Measurements from ENCODE around the gene ATXN7L3.
"Not testable (repeated sequence)": the region's sequence is repeated elsewhere in the genome, so short reads cannot be mapped to it uniquely, and the experiment has no call there.

The ATXN7L3 gene, protein sequence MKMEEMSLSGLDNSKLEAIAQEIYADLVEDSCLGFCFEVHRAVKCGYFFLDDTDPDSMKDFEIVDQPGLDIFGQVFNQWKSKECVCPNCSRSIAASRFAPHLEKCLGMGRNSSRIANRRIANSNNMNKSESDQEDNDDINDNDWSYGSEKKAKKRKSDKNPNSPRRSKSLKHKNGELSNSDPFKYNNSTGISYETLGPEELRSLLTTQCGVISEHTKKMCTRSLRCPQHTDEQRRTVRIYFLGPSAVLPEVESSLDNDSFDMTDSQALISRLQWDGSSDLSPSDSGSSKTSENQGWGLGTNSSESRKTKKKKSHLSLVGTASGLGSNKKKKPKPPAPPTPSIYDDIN

DNA sequence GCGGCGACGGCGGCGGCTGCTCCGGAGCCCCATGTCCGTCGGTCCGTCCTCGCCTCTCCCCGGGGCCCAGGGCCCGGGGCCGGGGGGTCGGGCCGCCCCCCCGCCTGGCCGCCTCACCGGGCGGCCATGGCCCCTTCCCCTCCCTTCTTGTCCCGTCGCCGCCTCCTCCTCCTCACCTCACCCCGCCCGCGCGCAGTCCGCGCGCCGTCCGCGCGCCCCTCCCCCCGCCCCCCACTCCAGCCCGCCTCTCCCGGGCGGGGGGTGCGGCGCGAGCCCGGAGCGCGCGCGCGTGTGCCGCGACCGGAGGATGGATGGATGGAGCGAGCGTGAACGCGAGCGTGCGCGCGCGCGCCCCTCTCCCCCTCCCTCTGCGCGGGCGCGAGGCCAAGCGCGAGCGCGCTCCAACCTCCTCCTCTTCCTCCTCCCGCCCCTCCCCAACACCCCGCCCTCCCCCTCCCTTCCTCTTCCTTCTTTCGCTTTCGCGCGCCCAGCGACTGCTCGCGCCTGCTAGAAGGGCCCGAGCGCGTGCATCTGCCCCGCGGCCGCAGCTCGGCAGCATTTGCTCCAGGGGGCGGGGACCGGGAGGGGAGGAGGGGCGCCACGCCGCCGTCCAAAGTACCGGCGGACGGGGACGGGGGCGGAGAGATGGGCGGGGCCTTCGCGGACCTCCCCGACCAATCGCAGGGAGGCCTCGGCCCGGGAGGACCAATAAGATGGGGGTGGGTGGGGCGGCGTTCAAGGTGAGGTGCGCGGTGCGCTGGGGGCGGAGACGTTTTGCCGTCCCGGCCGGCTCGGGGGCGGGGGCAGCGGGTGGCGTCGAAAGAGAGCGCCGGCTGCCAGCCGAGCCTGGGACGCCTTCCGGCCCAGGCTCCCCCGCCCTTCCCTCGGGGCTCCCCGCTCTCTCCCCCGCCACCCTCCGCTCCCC, at the start of gene ATXN7L3:
Gene ATXN7L3 (minus strand): TSS at position 332 of the 925 bp plus-strand sequence. CDS start 1,814 bp downstream, outside the sequence.
- Histone ChIP-seq H3K27me3 (ENCODE audit: insufficient read depth, low read depth) (no peaks in the 10 kb centered on the region), H4K20me1 (ENCODE audit: insufficient read depth) (no peaks in the 10 kb centered on the region), H3K9ac (peak within 1 kb of the TSS; percentile 80), H3K4me2 (peak within 1 kb of the TSS; percentile 66), H3K27ac (peak within 1 kb of the TSS; percentile 79), H2AFZ (ENCODE audit: low read depth) (peak within 1 kb of the TSS; percentile 66), H3K36me3 (ENCODE audit: insufficient read depth) (no peaks in the 10 kb centered on the region; the same call in 1 of the 2 replicates), H3K79me2 (ENCODE audit: insufficient read depth, low read depth) (peaks cover 20% of the 10 kb centered on the region; the same call in 1 of the 2 replicates), H3K4me1 (ENCODE audit: low read depth, poor library complexity, severe bottlenecking) (peaks cover 32% of the 10 kb centered on the region), H3K4me3 (IDR thresholded peaks at IDR 0.05; ENCODE audit: insufficient read depth, low read depth, low read length) (peak within 1 kb of the TSS; percentile 53)
- TF ChIP-seq, protein P1, sequence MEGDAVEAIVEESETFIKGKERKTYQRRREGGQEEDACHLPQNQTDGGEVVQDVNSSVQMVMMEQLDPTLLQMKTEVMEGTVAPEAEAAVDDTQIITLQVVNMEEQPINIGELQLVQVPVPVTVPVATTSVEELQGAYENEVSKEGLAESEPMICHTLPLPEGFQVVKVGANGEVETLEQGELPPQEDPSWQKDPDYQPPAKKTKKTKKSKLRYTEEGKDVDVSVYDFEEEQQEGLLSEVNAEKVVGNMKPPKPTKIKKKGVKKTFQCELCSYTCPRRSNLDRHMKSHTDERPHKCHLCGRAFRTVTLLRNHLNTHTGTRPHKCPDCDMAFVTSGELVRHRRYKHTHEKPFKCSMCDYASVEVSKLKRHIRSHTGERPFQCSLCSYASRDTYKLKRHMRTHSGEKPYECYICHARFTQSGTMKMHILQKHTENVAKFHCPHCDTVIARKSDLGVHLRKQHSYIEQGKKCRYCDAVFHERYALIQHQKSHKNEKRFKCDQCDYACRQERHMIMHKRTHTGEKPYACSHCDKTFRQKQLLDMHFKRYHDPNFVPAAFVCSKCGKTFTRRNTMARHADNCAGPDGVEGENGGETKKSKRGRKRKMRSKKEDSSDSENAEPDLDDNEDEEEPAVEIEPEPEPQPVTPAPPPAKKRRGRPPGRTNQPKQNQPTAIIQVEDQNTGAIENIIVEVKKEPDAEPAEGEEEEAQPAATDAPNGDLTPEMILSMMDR (conservative IDR thresholded peaks at IDR 0.05; ENCODE audit: low read depth, low read length), result no peak

DNA sequence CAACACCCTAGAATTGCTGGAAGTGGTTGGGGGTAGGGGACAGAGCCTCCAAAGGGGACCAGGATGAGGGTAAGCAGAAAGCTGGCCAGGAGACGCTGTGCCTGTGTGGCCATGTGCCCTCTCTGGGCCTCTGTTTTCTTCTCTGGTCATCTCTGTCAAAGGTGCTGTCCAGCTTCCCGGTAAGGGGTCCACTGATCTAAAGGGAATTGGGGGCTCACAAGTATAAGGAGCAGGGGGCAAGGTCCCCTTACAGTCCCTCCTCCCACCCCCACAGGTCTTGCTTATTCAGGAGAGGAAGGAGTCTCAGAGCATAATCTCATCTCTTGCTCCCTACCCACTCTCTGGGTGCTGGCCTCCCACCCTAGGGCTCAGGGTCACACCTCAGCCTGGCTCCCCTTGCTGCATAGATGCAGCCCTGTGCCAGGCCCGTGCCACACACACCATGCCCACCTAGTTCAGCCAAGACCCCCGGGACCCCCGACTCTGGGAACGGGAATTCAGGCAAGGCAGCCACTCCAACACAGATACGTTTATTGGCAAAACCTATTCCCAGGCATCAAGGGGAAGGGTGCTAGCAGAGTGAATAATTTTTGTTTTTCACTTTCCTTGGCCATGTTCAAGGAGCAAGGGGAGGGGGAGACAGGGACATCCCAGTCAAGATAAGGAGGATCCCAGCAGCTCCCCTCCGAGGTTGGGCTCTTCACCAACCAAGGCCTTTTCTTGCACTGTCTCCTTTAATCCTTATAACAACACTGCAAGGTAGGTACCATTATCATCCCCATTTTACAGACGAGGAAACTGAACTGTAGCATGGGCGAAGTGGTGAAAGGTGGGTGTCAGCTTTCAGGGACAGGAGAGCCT, 48.4 kb upstream of the ATXN7L3 start:
- H3K27me3 ChIP-seq (ENCODE audit: insufficient read depth, low read depth), result peaks cover 8% of the 10 kb centered on the region; the same call in 1 of the 2 replicates
- H3K4me1 ChIP-seq (ENCODE audit: low read depth, poor library complexity, severe bottlenecking), result no peaks in the 10 kb centered on the region
- no peaks in the 10 kb centered on the region for H3K79me2 ChIP-seq (ENCODE audit: insufficient read depth, low read depth)
- no peak overlapping the region for H3K4me3 ChIP-seq (IDR thresholded peaks at IDR 0.05; ENCODE audit: insufficient read depth, low read depth, low read length)
- no peaks in the 10 kb centered on the region for H4K20me1 ChIP-seq (ENCODE audit: insufficient read depth)
- H3K27ac ChIP-seq, result no peak overlapping the region
- no peaks in the 10 kb centered on the region for H3K36me3 ChIP-seq (ENCODE audit: insufficient read depth)
- TF ChIP-seq, protein P1 (conservative IDR thresholded peaks at IDR 0.05; ENCODE audit: low read depth, low read length), result no peak
- no peak overlapping the region for H2AFZ ChIP-seq (ENCODE audit: low read depth)
- H3K4me2 ChIP-seq, result no peak overlapping the region
- no peak overlapping the region for H3K9ac ChIP-seq

DNA sequence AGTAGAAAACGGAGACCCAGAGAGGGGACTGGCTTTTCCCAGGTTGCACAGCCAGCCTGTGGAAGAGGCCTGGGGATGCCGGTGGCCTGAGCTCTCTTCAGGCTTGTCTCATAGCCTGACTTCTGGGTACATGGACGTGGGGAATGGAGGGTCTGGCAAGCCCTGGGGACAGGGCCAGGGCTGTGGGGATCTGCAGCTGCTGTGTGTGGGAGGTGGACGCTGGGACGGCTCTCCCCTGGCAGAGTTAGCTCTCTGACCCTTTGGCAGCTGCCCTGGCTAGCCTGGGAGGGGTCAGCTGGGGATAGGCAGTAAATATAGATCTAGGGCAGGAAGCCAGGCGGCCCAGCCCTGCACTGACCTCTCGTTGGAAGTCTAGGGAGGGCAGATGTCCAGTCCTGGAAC, 47.8 kb upstream of the ATXN7L3 start:
- Histone ChIP-seq H3K4me3 (IDR thresholded peaks at IDR 0.05; ENCODE audit: insufficient read depth, low read depth, low read length) (no peak overlapping the region), H2AFZ (ENCODE audit: low read depth) (no peak overlapping the region), H3K27me3 (ENCODE audit: insufficient read depth, low read depth) (peaks cover 2% of the 10 kb centered on the region; the same call in 1 of the 2 replicates), H3K36me3 (ENCODE audit: insufficient read depth) (no peaks in the 10 kb centered on the region), H3K4me1 (ENCODE audit: low read depth, poor library complexity, severe bottlenecking) (no peaks in the 10 kb centered on the region), H3K4me2 (no peak overlapping the region), H3K9ac (no peak overlapping the region), H4K20me1 (ENCODE audit: insufficient read depth) (no peaks in the 10 kb centered on the region), H3K79me2 (ENCODE audit: insufficient read depth, low read depth) (no peaks in the 10 kb centered on the region), H3K27ac (no peak overlapping the region)
- TF ChIP-seq, protein P1 (conservative IDR thresholded peaks at IDR 0.05; ENCODE audit: low read depth, low read length), result no peak

DNA sequence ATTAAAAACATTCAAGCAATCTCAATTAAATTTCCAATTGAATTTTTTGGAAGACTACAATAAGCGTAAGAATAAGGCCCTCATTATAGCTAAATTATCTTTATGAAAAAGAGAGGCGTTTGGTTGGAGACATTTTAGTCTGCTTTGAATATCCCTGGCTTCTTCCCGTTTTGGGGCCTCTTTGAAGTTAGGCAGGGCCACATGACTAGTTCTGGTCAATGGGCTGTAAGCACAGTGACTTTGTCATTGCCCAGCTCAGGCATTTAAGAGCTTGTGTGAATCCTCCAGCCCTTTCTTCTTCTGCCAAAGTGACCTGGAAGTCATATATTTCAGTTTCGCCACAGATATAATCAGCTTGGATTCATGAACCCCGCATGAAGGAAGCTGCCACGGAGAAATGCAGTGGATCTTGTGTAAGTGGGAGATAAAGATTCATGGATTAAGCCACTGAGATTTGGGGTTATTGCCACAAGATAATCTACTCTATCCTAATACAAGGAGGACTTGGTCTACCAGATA, 41.5 kb upstream of the ATXN7L3 start:
- Histone ChIP-seq H3K4me2 (no peak overlapping the region), H3K4me3 (IDR thresholded peaks at IDR 0.05; ENCODE audit: insufficient read depth, low read depth, low read length) (no peak overlapping the region), H3K27me3 (ENCODE audit: insufficient read depth, low read depth) (peaks cover 7% of the 10 kb centered on the region; the same call in 1 of the 2 replicates), H3K79me2 (ENCODE audit: insufficient read depth, low read depth) (no peaks in the 10 kb centered on the region), H2AFZ (ENCODE audit: low read depth) (no peak overlapping the region), H3K27ac (no peak overlapping the region), H3K9ac (no peak overlapping the region), H3K36me3 (ENCODE audit: insufficient read depth) (no peaks in the 10 kb centered on the region), H3K4me1 (ENCODE audit: low read depth, poor library complexity, severe bottlenecking) (peaks cover 10% of the 10 kb centered on the region), H4K20me1 (ENCODE audit: insufficient read depth) (no peaks in the 10 kb centered on the region)
- TF ChIP-seq, protein P1 (conservative IDR thresholded peaks at IDR 0.05; ENCODE audit: low read depth, low read length), result no peak

DNA sequence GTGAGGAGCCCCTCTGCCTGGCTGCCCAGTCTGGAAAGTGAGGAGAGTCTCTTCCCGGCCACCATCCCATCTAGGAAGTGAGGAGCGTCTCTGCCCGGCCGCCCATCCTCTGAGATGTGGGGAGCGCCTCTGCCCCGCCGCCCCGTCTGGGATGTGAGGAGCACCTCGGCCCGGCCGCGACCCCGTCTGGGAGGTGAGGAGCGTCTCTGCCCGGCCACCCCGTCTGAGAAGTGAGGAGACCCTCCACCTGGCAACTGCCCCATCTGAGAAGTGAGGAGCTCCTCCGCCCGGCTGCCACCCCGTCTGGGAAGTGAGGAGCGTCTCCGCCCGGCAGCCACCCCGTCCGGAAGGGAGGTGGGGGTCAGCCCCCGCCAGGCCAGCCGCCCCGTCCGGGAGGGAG, 38.2 kb upstream of the ATXN7L3 start:
- not testable (repeated sequence) for H3K36me3 ChIP-seq (ENCODE audit: insufficient read depth); H3K79me2 ChIP-seq (ENCODE audit: insufficient read depth, low read depth); H2AFZ ChIP-seq (ENCODE audit: low read depth); H4K20me1 ChIP-seq (ENCODE audit: insufficient read depth); H3K4me3 ChIP-seq (IDR thresholded peaks at IDR 0.05; ENCODE audit: insufficient read depth, low read depth, low read length); H3K27ac ChIP-seq; H3K9ac ChIP-seq; H3K4me2 ChIP-seq; H3K27me3 ChIP-seq (ENCODE audit: insufficient read depth, low read depth)
- H3K4me1 ChIP-seq (ENCODE audit: low read depth, poor library complexity, severe bottlenecking), result peaks cover 29% of the 10 kb centered on the region

All from KMS-11 (cell line).